ENCODE data around the gene NME7.

GRCh38 chr1:169305948-169306347, 61.6 kb downstream of the NME7 start:
- TF ChIP-seq CTCF (IDR thresholded peaks at IDR 0.05) (no peak), POLR2A (IDR thresholded peaks at IDR 0.05) (no peak)
